Esophagus muscularis mucosa (tissue), 4 donors: Measurements from ENCODE around the gene ANK2. TPM values are rescaled to one million over a fixed set of nuclear protein-coding genes. Genes with fewer than 3 reads are reported as not detected.

ENCODE experiments used
- DNase-seq: peaks from one replicate; pipeline ENCODE4 v3.0.0-alpha.2; 2017; ENCODE audit errors: extremely low spot score
- H3K27ac ChIP-seq, 4 donors: fragments of 200-600 bp; sonication (generic); replicated peaks in 1 of 4; 1 replicate in 3 of 4; 2 replicates in 1 of 4; pipeline ENCODE4 v1.5.1; 2016 to 2019; ENCODE audit warnings: mild to moderate bottlenecking in 1 of 4
- H3K27me3 ChIP-seq, 4 donors: fragments of 200-600 bp; sonication (generic); one replicate each; pipeline versions ENCODE4 v1.5.1 to v1.6.0; 2016 to 2019
- H3K36me3 ChIP-seq, 4 donors: fragments of 200-600 bp; sonication (generic); one replicate each; pipeline ENCODE4 v1.5.1; 2016 to 2019
- H3K4me1 ChIP-seq, 4 donors: fragments of 200-600 bp; sonication (generic); one replicate each; pipeline ENCODE4 v1.5.1; 2016 to 2019
- H3K4me3 ChIP-seq, 4 donors: fragments of 200-600 bp; sonication (generic); 1 replicate in 2 of 4; 2 replicates in 2 of 4; pipeline ENCODE4 v1.5.1; 2016 to 2019; ENCODE audit warnings: mild to moderate bottlenecking in 4 of 4, moderate library complexity in 1 of 4
- H3K9me3 ChIP-seq, 4 donors: fragments of 200-600 bp; sonication (generic); 1 replicate in 3 of 4; 2 replicates in 1 of 4; pipeline ENCODE4 v1.5.1; 2016 to 2019
- CTCF ChIP-seq, 3 experiments: fragments of 200-600 bp in 2 of 3; fragments of 450-650 bp in 1 of 3; sonication (generic) in 2 of 3; IDR thresholded peaks; one replicate each; pipeline ENCODE4 v1.5.1; 2017 to 2019; ENCODE audit warnings: antibody characterized with exemption in 3 of 3, mild to moderate bottlenecking in 2 of 3, moderate library complexity in 1 of 3
- EP300 ChIP-seq: sonication (generic); formaldehyde crosslinking; IDR thresholded peaks from one replicate; pipeline ENCODE4 v1.6.1; 2017; ENCODE audit warnings: antibody characterized with exemption
- POLR2A ChIP-seq: fragments of 450-650 bp; IDR thresholded peaks from one replicate; pipeline ENCODE4 v1.6.1; 2017; ENCODE audit warnings: antibody characterized with exemption, moderate library complexity, mild to moderate bottlenecking, low read depth
- POLR2AphosphoS5 ChIP-seq, 2 donors: sonication (generic); formaldehyde crosslinking; IDR thresholded peaks; one replicate each; pipeline ENCODE4 v1.6.1; 2017; ENCODE audit warnings: antibody characterized with exemption in 2 of 2
- WGBS: methylation state at CpG from one replicate; pipeline ENCODE4 v1.1.5; 2018; 5-methylcytosine and 5-hydroxymethylcytosine counted together
- intact Hi-C: fragments of 100-400 bp; cut with DNase I; formaldehyde crosslinking; loops from one replicate; pipeline ENCODE4 v1.15.1; 2023
- total RNA-seq, 4 donors: library from RNA; depleted of rRNA; stranded (reverse); fragments of >200 nt; gene quantifications; one replicate each; pipeline versions ENCODE4 v1.1.0 to v1.2.1, GENCODE V29; 2016

The ANK2 gene
- total RNA-seq, 4 donors from 2014 or later: 76.8 to 88.0 (median 82.8) TPM

- Histone ChIP-seq H3K4me3 (no peak overlapping the region), H3K4me1 (peaks cover 0 to 23% (median 16%) of the 10 kb centered on the region in 4 donors), H3K9me3 (no peaks in the 10 kb centered on the region), H3K36me3 (no peaks in the 10 kb centered on the region), H3K27me3 (no peaks in the 10 kb centered on the region), H3K27ac (no peak overlapping the region)
- TF ChIP-seq POLR2AphosphoS5 (IDR thresholded peaks at IDR 0.05): no peak
- TF ChIP-seq CTCF (IDR thresholded peaks at IDR 0.05): no peak
- no peak for TF ChIP-seq POLR2A
- TF ChIP-seq EP300: no peak
- no peak for DNase-seq
- intact Hi-C loops: loop anchor here (5.0 to 10.0 kb wide), 5 partner anchors 39 to 986 kb away; no protein-coding TSS in a partner anchor
- WGBS: 93% methylated on average over 8 of the region's 8 CpGs
Measured at GRCh38 chr4:113398441-113399143, 349.1 kb downstream of the ANK2 start.

DNA sequence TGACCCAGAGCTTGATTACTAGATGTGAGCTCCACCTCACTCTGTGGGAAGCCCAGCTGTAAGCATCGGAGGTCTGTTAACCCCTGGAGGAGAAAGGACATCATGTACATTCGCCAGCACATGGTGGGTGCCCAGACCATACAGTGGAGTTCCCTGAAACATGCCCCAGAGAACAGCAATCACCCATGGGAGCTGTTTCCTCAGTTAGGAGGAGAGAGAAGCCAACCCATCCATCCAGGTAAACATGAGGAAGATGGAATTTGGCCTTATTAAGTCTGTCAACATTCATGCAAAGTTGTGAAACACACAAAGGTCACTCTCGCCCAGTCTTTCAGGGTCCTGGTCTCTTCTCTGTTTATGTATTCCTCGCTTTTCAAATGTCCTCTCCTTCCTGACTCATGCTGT lies 354.7 kb downstream of the ANK2 start:
- peaks cover 0 to 6% (median 1%) of the 10 kb centered on the region in 4 donors for H3K4me1 ChIP-seq
- intact Hi-C loops: loop anchor here (10.0 kb wide), 1 partner anchor 571 kb away; the partner anchor contains the start of gene ARSJ
- H3K36me3 ChIP-seq: no peaks in the 10 kb centered on the region
- TF ChIP-seq CTCF (IDR thresholded peaks at IDR 0.05) (no peak), POLR2AphosphoS5 (IDR thresholded peaks at IDR 0.05) (no peak), EP300 (no peak), POLR2A (no peak)
- no peaks in the 10 kb centered on the region for H3K9me3 ChIP-seq
- no peak overlapping the region for H3K4me3 ChIP-seq
- H3K27ac ChIP-seq: no peak overlapping the region
- H3K27me3 ChIP-seq: no peaks in the 10 kb centered on the region
- DNase-seq: no peak
- WGBS: 97% methylated on average over 4 of the region's 4 CpGs

- Histone ChIP-seq H3K27me3 (no peaks in the 10 kb centered on the region), H3K4me3 (no peak overlapping the region), H3K27ac (no peak overlapping the region), H3K9me3 (no peaks in the 10 kb centered on the region), H3K36me3 (no peaks in the 10 kb centered on the region), H3K4me1 (peaks cover 0 to 6% (median 2%) of the 10 kb centered on the region in 4 donors)
- no peak for DNase-seq
- 31% methylated on average over 2 of the region's 2 CpGs for WGBS
- intact Hi-C loops: loop anchor here (10.0 kb wide), 1 partner anchor 570 kb away; the partner anchor contains the start of gene ARSJ
- TF ChIP-seq POLR2A: no peak
- TF ChIP-seq CTCF (IDR thresholded peaks at IDR 0.05): no peak
- no peak for TF ChIP-seq POLR2AphosphoS5 (IDR thresholded peaks at IDR 0.05)
Measured at GRCh38 chr4:113404841-113405240, 355.4 kb downstream of the ANK2 start.

DNA sequence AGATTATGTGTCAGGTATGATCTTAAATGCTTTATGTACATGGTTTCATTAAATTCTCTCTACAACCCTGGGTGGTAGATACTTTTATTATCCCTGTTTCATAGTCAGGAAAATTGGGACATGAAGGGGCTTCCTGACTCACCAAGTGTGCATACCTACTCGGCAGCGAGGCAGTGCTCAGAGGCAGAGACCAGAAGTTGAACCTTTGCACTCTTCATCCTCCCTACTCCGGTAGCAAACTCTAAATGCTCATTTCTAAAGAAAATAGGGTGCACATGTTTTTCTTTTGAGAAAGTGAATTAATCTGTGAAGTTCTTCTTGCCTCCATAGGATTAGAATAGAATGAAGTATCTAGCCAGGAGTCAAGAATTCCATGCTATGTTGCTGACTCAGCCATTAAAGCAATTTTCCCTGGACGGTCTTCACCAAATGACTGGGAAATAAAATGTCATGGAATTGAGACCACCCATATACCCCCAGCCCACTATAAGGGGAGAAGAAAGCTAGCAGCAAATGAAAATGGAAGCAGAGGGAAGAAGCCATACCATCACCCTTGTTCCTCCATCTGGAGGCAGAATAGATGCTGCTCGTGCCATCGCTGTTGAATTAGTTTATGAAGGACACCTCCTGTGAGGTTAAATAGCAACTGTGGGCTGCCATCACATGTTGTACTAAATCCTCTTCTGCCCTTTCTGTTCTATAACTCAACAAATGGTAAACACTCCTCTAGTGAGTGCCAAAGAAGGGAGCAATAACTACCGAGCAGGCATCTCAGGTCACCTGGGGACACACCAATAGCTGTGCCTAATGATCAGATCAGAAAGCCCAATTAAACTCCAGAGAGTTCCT lies 356.6 kb downstream of the ANK2 start:
- peaks cover 0 to 6% (median 2%) of the 10 kb centered on the region in 4 donors for H3K4me1 ChIP-seq
- no peaks in the 10 kb centered on the region for H3K36me3 ChIP-seq
- no peak for TF ChIP-seq POLR2AphosphoS5 (IDR thresholded peaks at IDR 0.05)
- no peak for TF ChIP-seq CTCF (IDR thresholded peaks at IDR 0.05)
- TF ChIP-seq EP300: no peak
- no peak for TF ChIP-seq POLR2A
- intact Hi-C loops: loop anchor here (10.0 kb wide), 1 partner anchor 569 kb away; the partner anchor contains the start of gene ARSJ
- H3K27ac ChIP-seq: no peak overlapping the region
- WGBS: 95% methylated on average over 7 of the region's 7 CpGs
- DNase-seq: no peak
- no peaks in the 10 kb centered on the region for H3K9me3 ChIP-seq
- H3K4me3 ChIP-seq: no peak overlapping the region
- no peaks in the 10 kb centered on the region for H3K27me3 ChIP-seq
